HG03571 (cell line): ENCODE results near the gene FSD1.
"Not testable (repeated sequence)": the region's sequence is repeated elsewhere in the genome, so short reads cannot be mapped to it uniquely, and the experiment has no call there.

ENCODE experiments used
- ATAC-seq: cut with Tn5 transposase; IDR thresholded peaks from one replicate; pipeline ENCODE4 v1.9.1; 2021; ENCODE audit not compliant: unreplicated experiment

FSD1 gene

GRCh38 chr19:4304538-4305256, at the start of gene FSD1:
TSS of gene FSD1 (plus strand) at chr19:4304598. CDS start at chr19:4304747, 149 bp downstream.
- no peak for ATAC-seq

DNA sequence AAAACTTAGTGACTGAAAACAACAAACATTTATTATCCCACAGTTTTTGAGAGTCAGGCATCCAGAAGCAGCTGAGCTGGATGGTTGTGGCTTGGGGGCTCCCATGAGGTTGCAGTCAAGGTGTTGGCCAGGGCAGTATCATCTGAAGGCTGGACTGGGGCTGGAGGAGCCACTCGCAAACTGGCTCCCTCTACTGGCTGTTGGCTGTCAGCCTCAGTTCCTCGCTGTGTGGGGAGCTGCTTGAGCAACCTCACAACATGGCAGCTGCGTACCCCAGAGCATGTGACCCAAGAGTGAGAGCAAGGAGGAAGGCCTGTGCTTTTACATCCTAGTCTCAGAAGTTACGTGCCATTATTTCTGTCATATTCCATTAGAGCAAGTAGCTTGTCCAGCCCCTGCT, 47.8 kb upstream of the FSD1 start:
- ATAC-seq = no peak

DNA sequence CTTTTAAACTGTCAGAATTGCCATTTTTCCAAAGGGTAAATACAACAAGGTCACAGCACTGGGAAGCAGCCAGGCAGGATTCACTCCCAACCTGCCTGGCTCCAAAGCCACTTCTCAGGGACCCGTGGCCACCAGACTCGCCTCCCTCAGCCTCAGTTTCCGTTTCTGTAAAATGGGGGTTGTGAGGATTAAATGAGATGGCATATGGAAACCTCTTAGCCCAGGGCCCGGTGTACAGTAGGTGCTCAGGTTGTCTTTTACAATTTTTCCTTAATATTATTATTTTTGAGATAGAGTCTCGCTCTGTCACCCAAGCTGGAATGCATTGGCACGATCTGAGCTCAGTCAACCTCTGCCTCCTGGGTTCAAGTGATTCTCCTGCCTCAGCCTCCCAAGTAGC, 47.4 kb upstream of the FSD1 start:
- no peak for ATAC-seq

- no peak for ATAC-seq
These were observed 46.2 kb upstream of the FSD1 start for GRCh38 chr19:4258181-4258580.

- no peak for ATAC-seq
These were observed 43.7 kb upstream of the FSD1 start for GRCh38 chr19:4260613-4261191.

DNA sequence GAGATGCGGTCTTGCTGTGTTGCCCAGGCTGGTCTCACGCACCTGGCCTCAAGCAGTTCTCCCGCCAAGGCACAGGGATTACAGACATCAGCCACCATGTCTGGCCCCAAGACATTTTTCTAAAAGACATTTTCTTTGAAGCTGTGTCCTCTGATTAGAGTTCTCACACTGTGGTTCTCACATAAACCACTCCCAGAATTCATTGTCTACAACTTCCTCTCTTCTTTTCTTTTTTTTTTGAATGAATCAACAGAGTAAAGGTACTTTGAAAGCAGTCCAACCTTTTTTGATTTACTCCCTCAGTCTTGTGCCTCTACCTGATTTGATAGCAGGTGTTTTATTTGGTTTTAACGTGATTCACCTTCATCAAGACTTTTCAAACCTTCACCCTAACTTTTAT, 39.6 kb upstream of the FSD1 start:
- ATAC-seq = no peak

- ATAC-seq = no peak
These were observed 38.0 kb upstream of the FSD1 start for GRCh38 chr19:4266253-4267000.

GRCh38 chr19:4267101-4267900, 37.1 kb upstream of the FSD1 start:
- no peak for ATAC-seq

DNA sequence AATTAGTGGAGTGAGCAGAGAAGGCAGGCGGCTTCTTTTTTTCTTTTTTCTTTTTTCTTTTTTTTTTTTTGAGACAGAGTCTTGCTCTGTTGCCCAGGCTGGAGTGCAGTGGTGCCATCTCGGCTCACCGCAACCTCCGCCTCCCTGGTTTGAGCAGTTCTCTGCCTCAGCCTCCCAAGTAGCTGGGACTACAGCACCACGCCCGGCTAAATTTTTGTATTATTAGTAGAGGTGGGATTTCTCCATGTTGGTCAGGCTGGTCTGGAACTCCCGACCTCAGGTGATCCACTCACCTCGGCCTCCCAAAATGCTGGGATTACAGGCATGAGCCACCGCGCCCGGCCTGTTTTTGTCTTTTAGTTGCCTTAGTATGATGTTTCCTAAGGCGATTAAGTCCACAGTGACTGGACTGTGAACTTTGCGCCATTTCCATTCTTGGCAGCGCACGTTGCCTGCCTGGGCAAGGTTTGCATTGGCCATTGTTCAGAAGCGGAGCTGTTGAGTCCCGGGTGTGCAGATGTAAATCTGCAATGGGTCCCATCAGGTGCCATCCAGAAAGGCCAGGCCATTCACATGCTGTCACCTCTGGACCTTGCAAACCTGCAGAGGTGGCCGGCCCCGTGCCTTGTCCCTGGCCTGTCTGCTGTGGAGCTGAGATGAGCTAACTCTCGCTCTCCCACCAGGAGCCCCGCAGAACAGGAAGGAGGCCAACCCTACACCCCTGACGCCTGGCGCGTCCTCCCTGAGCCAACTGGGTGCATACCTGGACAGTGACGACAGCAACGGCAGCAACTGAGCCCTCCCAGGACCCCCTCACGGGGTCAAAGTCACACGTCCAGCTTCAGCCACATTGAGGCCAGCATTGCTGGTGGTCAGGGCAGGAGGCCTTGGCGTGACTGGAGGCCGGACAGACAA, 36.2 kb upstream of the FSD1 start:
- no peak for ATAC-seq

DNA sequence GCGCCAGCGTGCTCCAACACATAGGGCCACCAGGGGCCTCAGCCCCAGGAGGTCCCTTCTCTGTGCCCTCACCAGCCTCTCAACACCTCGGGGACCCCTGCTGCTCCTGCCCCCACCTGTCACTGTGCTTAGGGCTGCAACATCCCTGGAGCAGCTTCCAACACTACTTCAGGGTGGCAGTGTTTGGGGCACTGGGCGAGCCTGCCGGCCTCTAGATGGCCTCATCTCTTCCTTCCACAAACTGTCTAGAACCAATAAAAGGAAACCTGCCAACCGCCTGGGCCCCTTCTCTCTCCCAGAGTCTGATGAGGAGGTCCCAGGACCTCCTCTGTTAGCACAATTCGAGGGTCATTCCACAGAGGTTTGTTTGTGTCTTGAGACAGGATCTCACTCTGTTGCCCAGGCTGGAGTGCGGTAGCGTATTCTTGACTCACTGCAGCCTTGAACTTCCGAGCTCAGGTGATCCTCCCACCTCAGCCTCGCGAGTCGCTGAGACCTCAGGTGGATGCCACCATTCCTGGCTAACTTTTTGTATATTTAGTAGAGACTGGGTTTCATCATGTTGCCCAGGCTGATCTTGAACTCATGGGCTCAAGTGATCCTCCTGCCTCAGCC, 35.5 kb upstream of the FSD1 start:
- ATAC-seq = no peak

DNA sequence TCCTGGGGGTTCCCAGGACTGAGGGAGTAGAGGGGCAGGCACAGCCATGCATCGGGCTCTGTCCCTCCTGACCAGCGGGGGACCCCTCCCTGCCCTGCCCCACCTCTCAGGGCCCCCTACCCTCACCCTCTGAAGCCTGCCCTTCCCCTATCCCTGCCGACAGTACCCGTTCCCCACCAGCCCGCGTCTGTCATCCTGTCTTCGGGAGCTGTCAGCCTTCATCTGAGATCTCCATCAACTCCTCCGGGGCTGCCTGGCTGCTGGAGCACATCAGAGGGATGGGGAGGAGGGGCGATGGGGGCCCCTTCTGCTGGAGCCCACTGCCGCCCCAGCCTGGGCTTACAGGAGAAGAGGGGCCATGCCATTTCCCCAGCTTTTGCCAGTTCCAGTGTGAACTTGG, 31.5 kb upstream of the FSD1 start:
- no peak for ATAC-seq

GRCh38 chr19:4274321-4274686, 30.1 kb upstream of the FSD1 start:
- ATAC-seq = not testable (repeated sequence)

GRCh38 chr19:4277191-4277696, 27.2 kb upstream of the FSD1 start:
- no peak for ATAC-seq

DNA sequence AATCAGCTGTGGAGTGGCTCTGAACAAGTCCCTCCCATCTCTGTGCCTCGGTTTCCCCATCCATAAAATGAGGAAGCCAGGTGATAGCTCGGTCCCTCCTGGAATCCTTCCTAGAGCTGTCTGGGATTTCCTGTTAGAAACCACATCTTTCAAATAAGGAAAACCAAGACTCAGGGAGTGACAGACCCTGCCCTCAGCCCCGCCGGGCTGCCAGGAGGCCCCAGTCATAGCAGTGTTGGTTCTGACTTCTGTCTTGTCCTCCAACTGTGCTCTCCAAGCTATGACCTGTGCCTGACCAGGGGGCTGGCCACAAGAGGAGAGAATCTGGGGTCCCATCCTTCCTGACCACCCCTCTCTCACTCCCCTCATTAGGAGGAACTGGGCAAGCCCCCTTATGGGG, 26.4 kb upstream of the FSD1 start:
- ATAC-seq = no peak

DNA sequence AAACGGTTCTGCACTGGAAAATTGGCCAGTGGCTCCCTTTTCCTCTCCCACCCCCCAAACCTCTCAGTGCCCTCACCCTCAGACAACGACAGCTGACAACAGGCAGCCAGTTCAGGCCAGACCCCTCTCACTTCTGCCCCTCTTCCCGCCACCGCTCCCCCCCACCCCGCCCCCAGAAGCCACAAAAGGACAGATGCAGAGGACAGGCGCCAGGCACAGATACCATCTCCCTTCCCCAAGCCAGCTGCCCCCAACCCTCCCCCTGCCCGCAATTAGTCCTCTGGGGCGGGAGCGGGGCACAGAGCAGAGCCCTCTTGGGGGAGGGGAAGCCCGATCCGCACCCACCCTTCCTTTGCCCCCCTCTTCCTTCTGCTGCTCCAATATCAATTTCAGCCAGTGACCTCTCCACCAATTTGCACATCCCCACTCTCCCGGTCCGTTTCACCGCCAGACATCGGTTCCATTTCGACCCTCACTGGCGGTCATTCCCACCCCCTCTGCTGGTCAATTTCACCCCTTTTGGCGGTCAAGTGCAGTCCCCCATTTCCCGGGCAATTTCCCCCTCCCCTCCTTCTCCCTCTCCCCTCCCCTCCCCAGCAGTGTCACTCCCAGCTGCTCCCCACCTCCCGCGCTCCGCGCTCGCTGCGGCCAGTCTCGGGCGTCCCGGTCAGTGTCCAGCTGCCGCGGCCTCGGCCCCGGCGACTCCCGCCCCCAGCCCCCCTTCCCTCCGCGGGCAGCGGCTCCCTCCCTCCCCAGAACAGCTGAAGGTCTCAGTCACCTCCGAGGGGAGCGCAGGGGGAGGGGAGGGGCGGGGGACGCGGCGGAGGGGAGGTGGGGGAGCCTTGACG, 25.8 kb upstream of the FSD1 start, which contains the start of gene SHD:
TSS of gene SHD (plus strand) at position 848 of the 848 bp plus-strand sequence. CDS start 798 bp downstream, outside the sequence.
- ATAC-seq = no peak

DNA sequence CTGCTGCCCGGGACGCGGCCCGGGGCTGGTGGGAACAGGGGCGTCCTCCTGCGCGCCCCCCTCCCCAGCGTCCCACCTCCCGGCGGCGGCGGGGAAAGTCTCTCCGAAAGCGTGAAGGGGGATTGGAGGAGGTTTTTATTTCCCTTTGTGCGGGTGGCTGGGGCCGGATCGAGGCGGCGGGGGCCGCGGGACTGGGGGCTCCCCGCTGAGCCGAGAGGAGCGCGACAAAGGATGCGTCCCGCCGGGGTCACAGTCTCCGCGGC, 25.2 kb upstream of the FSD1 start:
- ATAC-seq = no peak

DNA sequence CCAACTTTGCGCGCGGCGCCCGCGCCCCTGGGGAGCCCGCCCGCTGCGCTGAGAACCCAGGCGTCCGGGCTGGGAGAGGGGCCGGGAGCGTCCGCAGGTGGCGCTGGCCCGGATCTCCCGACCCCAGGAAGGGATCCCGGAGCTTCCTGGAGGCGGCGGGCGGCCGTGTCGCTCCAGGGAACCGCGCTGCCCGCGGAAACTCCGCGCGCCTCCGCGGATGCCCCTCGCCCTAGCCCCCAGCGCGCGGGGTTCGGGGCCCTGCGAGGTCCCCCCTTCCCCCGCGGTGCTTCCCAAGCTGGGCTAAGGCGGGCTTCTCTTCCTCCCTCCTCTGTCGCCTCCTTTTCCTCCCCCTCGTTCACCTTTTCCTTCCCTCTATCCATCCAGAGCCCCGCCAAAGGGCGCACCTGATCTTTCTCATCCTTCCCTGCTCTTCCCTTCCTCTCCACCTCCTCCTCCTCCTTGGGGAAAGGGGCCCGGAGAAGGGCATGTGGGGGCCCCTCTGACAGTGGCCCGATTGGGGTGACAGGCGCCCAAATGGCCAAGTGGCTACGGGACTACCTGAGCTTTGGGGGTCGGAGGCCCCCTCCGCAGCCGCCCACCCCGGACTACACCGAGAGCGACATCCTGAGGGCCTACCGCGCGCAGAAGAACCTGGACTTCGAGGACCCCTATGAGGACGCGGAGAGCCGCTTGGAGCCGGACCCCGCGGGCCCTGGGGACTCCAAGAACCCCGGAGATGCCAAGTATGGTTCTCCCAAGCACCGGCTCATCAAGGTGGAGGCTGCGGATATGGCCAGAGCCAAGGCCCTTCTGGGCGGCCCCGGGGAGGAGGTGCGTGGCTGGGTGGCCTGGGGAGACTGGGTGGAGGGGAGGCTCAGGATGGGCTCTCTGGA, 24.6 kb upstream of the FSD1 start:
- ATAC-seq = no peak
